Measurements from ENCODE around the gene TMEM61. TPM values are rescaled to one million over a fixed set of nuclear protein-coding genes. Genes with fewer than 3 reads are reported as not detected.
"Not testable (repeated sequence)": the region's sequence is repeated elsewhere in the genome, so short reads cannot be mapped to it uniquely, and the experiment has no call there.

The TMEM61 gene
- total RNA-seq (2014; rRNA removed; shearing (Covaris generic)) = 1.0 and 1.8 TPM in 2 replicates

- DNase-seq = peak; percentile 85
- Histone ChIP-seq H3K27me3 (ENCODE audit: control insufficient read depth, insufficient read depth, low read length) (peaks cover 27% of the 10 kb centered on the region), H3K4me3 (ENCODE audit: insufficient read depth, low read depth, low read length) (peak within 1 kb of the TSS; percentile 38), H3K36me3 (replicated peaks; ENCODE audit: control insufficient read depth, insufficient read depth, low read length) (no peaks in the 10 kb centered on the region)
These were observed at the start of gene TMEM61 for GRCh38 chr1:54980528-54981241. Gene TMEM61 (plus strand): TSS chr1:54980628. CDS start chr1:54981066, 438 bp downstream.

- Histone ChIP-seq H3K36me3 (replicated peaks; ENCODE audit: control insufficient read depth, insufficient read depth, low read length) (no peaks in the 10 kb centered on the region), H3K4me3 (ENCODE audit: insufficient read depth, low read depth, low read length) (no peak overlapping the region), H3K27me3 (ENCODE audit: control insufficient read depth, insufficient read depth, low read length) (no peaks in the 10 kb centered on the region)
- no peak for DNase-seq
These were observed 49.1 kb upstream of the TMEM61 start for GRCh38 chr1:54931275-54931840.

- not testable (repeated sequence) for DNase-seq
These were observed 46.3 kb upstream of the TMEM61 start for GRCh38 chr1:54934081-54934480.

GRCh38 chr1:54934869-54935268 lies 45.6 kb upstream of the TMEM61 start:
- no peak for DNase-seq
- Histone ChIP-seq H3K27me3 (ENCODE audit: control insufficient read depth, insufficient read depth, low read length) (no peaks in the 10 kb centered on the region), H3K36me3 (replicated peaks; ENCODE audit: control insufficient read depth, insufficient read depth, low read length) (no peaks in the 10 kb centered on the region), H3K4me3 (ENCODE audit: insufficient read depth, low read depth, low read length) (no peak overlapping the region)

More at GRCh38 chr1:54934081-54934480, 46.3 kb upstream of the TMEM61 start:
- not testable (repeated sequence) for H3K27me3 ChIP-seq (ENCODE audit: control insufficient read depth, insufficient read depth, low read length); H3K36me3 ChIP-seq (replicated peaks; ENCODE audit: control insufficient read depth, insufficient read depth, low read length); H3K4me3 ChIP-seq (ENCODE audit: insufficient read depth, low read depth, low read length)

- no peaks in the 10 kb centered on the region for H3K27me3 ChIP-seq (ENCODE audit: control insufficient read depth, insufficient read depth, low read length)
- H3K4me3 ChIP-seq (ENCODE audit: insufficient read depth, low read depth, low read length) = no peak overlapping the region
- no peak for DNase-seq
- H3K36me3 ChIP-seq (replicated peaks; ENCODE audit: control insufficient read depth, insufficient read depth, low read length) = no peaks in the 10 kb centered on the region
These were observed 43.6 kb upstream of the TMEM61 start for GRCh38 chr1:54936791-54937190.

- Histone ChIP-seq H3K36me3 (replicated peaks; ENCODE audit: control insufficient read depth, insufficient read depth, low read length) (no peaks in the 10 kb centered on the region), H3K27me3 (ENCODE audit: control insufficient read depth, insufficient read depth, low read length) (no peaks in the 10 kb centered on the region), H3K4me3 (ENCODE audit: insufficient read depth, low read depth, low read length) (no peak overlapping the region)
- DNase-seq = no peak
These were observed 43.0 kb upstream of the TMEM61 start for GRCh38 chr1:54937469-54937868.

GRCh38 chr1:54938955-54939354 lies 41.5 kb upstream of the TMEM61 start:
- H3K36me3 ChIP-seq (replicated peaks; ENCODE audit: control insufficient read depth, insufficient read depth, low read length); DNase-seq; H3K4me3 ChIP-seq (ENCODE audit: insufficient read depth, low read depth, low read length); H3K27me3 ChIP-seq (ENCODE audit: control insufficient read depth, insufficient read depth, low read length): not testable (repeated sequence)

- H3K36me3 ChIP-seq (replicated peaks; ENCODE audit: control insufficient read depth, insufficient read depth, low read length) = no peaks in the 10 kb centered on the region
- no peak overlapping the region for H3K4me3 ChIP-seq (ENCODE audit: insufficient read depth, low read depth, low read length)
- no peaks in the 10 kb centered on the region for H3K27me3 ChIP-seq (ENCODE audit: control insufficient read depth, insufficient read depth, low read length)
- DNase-seq = no peak
These were observed 40.4 kb upstream of the TMEM61 start for GRCh38 chr1:54940042-54940441.

- no peaks in the 10 kb centered on the region; the same call in 1 of the 2 replicates for H3K27me3 ChIP-seq (ENCODE audit: control insufficient read depth, insufficient read depth, low read length)
- no peak overlapping the region for H3K4me3 ChIP-seq (ENCODE audit: insufficient read depth, low read depth, low read length)
- no peak for DNase-seq
- no peaks in the 10 kb centered on the region for H3K36me3 ChIP-seq (replicated peaks; ENCODE audit: control insufficient read depth, insufficient read depth, low read length)
These were observed 37.5 kb upstream of the TMEM61 start for GRCh38 chr1:54942976-54943375.

GRCh38 chr1:54944610-54945392 lies 35.6 kb upstream of the TMEM61 start:
- no peaks in the 10 kb centered on the region for H3K36me3 ChIP-seq (replicated peaks; ENCODE audit: control insufficient read depth, insufficient read depth, low read length)
- peak; percentile 83 for DNase-seq
- no peak overlapping the region for H3K4me3 ChIP-seq (ENCODE audit: insufficient read depth, low read depth, low read length)
- no peaks in the 10 kb centered on the region; the same call in 1 of the 2 replicates for H3K27me3 ChIP-seq (ENCODE audit: control insufficient read depth, insufficient read depth, low read length)

GRCh38 chr1:54945393-54945936 lies 35.0 kb upstream of the TMEM61 start:
- H3K4me3 ChIP-seq (ENCODE audit: insufficient read depth, low read depth, low read length) = no peak overlapping the region
- DNase-seq = no peak
- H3K36me3 ChIP-seq (replicated peaks; ENCODE audit: control insufficient read depth, insufficient read depth, low read length) = no peaks in the 10 kb centered on the region

GRCh38 chr1:54947540-54947939 lies 32.9 kb upstream of the TMEM61 start:
- Histone ChIP-seq H3K4me3 (ENCODE audit: insufficient read depth, low read depth, low read length) (no peak overlapping the region), H3K36me3 (replicated peaks; ENCODE audit: control insufficient read depth, insufficient read depth, low read length) (no peaks in the 10 kb centered on the region), H3K27me3 (ENCODE audit: control insufficient read depth, insufficient read depth, low read length) (no peaks in the 10 kb centered on the region; the same call in 1 of the 2 replicates)
- DNase-seq = no peak

More at GRCh38 chr1:54945393-54945936, 35.0 kb upstream of the TMEM61 start:
- no peaks in the 10 kb centered on the region; the same call in 1 of the 2 replicates for H3K27me3 ChIP-seq (ENCODE audit: control insufficient read depth, insufficient read depth, low read length)

GRCh38 chr1:54949053-54949452 lies 31.4 kb upstream of the TMEM61 start:
- Histone ChIP-seq H3K36me3 (replicated peaks; ENCODE audit: control insufficient read depth, insufficient read depth, low read length) (no peaks in the 10 kb centered on the region), H3K27me3 (ENCODE audit: control insufficient read depth, insufficient read depth, low read length) (no peaks in the 10 kb centered on the region; the same call in 1 of the 2 replicates), H3K4me3 (ENCODE audit: insufficient read depth, low read depth, low read length) (no peak overlapping the region)
- DNase-seq = no peak

- DNase-seq = no peak
- no peak overlapping the region for H3K4me3 ChIP-seq (ENCODE audit: insufficient read depth, low read depth, low read length)
- H3K36me3 ChIP-seq (replicated peaks; ENCODE audit: control insufficient read depth, insufficient read depth, low read length) = no peaks in the 10 kb centered on the region
- H3K27me3 ChIP-seq (ENCODE audit: control insufficient read depth, insufficient read depth, low read length) = no peaks in the 10 kb centered on the region; the same call in 1 of the 2 replicates
These were observed 30.4 kb upstream of the TMEM61 start for GRCh38 chr1:54950006-54950368.

Data from H7 (cell line).